ENCODE data around the gene UFC1. TPM values are rescaled to one million over a fixed set of nuclear protein-coding genes. Genes with fewer than 3 reads are reported as not detected.

UFC1 gene
- total RNA-seq, 4 donors from 2014 or later: 60.5 to 83.7 (median 72.8) TPM

DNA sequence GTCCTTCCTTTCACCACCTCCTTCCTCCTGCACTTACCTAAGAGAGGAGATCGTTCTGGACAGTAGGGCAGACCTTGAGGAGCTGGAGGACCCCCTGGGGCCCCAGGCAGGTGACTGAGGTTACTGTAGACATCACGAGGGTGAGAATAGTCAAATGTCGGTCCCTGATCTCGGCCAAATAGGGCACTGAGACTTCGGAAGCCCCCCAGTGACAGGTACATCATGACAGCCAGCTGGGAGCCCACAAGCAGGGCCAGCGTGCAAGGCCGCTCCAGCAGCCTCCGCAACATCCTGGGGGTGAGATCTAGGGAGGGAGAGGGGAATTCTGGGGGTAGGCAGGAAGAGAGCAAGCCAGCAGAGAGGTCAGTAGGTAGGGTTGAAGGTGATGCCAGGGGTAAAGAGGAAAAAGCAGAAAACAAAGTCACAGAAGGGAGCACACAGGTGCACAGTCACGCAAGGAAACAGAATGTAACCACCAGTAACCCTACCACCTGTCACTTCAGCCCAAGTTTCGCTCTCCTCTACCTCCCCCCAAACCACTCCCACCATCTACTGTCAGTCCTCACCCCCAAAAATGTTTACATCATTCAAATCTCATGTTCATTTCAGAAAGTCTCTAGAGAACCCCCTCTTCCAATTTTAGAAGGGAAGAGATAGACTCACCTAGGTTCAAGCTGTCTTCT lies 22.1 kb downstream of the UFC1 start:
- peak overlapping the region in 3 of 4 donors; percentile 91 to 96 (median 93) for H3K27ac ChIP-seq
- peaks cover 0 to 51% of the 10 kb centered on the region in 2 donors for H3K36me3 ChIP-seq
- WGBS, 2 donors (ENCODE audit: low coverage in 1 of 2): 87 to 100% methylated on average over 1 to 9 of the region's 10 CpGs
- peaks cover 5 to 63% (median 20%) of the 10 kb centered on the region in 3 donors for H3K4me1 ChIP-seq
- peak overlapping the region in 1 of 2 donors; percentile 86 for H3K4me3 ChIP-seq
- no peaks in the 10 kb centered on the region for H3K9me3 ChIP-seq
- ATAC-seq: no peak
- H3K27me3 ChIP-seq: no peaks in the 10 kb centered on the region
- TF ChIP-seq POLR2AphosphoS5 (IDR thresholded peaks at IDR 0.05): no peak
- TF ChIP-seq POLR2A (IDR thresholded peaks at IDR 0.05): no peak
- no peak for TF ChIP-seq CTCF (IDR thresholded peaks at IDR 0.05)

GRCh38 chr1:161176468-161177111 lies 22.8 kb downstream of the UFC1 start:
- Histone ChIP-seq H3K4me1 (peaks cover 5 to 56% (median 20%) of the 10 kb centered on the region in 3 donors), H3K27me3 (no peaks in the 10 kb centered on the region), H3K4me3 (peak overlapping the region; percentile 71 to 86), H3K36me3 (peaks cover 0 to 44% of the 10 kb centered on the region in 2 donors), H3K27ac (peak overlapping the region; percentile 76 to 96 (median 92)), H3K9me3 (no peaks in the 10 kb centered on the region)
- WGBS, 2 donors (ENCODE audit: low coverage in 1 of 2): 17 to 24% methylated on average over 3 to 11 of the region's 17 CpGs
- no peak for ATAC-seq
- TF ChIP-seq CTCF (IDR thresholded peaks at IDR 0.05) (no peak), POLR2A (IDR thresholded peaks at IDR 0.05) (no peak), EP300 (IDR thresholded peaks at IDR 0.05) (no peak), POLR2AphosphoS5 (IDR thresholded peaks at IDR 0.05) (no peak)

DNA sequence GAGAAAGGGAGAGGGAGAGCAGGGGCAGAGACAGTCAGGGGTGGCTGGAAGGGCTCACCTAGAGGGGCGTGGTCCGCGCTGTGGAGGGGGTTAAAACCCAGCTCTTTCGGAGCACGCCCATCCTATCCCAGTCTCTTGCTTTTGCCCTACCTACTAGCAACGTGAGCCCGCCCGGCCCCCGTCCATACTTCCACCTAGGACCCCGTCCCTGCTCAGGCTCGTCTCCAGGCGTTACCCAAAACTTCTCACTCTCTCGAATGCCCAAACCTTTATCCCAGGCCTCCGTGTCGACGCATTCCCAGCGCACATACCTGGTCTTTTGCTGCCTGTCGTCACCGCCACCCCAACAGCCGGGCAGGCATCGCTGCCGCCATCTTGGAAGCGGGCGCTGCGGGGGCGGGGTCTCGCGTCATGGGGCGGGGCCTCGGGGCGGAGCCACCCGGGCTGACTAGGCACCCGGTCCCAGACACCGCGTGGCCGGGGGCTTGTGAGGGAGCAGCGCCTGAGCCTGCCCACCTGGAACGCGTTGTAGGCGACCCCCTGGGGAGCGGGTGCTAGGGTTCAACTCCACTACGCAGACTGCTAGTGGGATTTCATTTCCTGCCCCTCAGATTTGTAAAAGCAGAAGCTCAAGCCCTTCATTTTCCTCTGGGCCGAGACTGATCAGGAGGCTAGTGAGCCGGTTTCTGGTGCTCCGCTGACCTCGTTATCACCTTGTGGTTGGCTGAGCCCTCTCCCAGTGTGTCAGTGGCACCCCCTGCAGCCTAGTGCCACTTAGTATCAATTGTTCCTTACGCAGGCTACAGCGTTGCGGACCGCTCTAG lies 23.5 kb downstream of the UFC1 start, which contains the start of gene B4GALT3:
B4GALT3 (minus strand) TSS at position 396 of the 824 bp plus-strand sequence. CDS start 1,447 bp downstream, outside the sequence.
- H3K27me3 ChIP-seq: no peaks in the 10 kb centered on the region
- TF ChIP-seq EP300 (IDR thresholded peaks at IDR 0.05) (no peak), POLR2AphosphoS5 (IDR thresholded peaks at IDR 0.05) (peak; percentile 83), CTCF (IDR thresholded peaks at IDR 0.05) (peak in 2 of 4 experiments; percentile 18 to 21), POLR2A (IDR thresholded peaks at IDR 0.05) (peak; percentile 58 to 76)
- H3K36me3 ChIP-seq: peaks cover 0 to 37% of the 10 kb centered on the region in 2 donors
- peak; percentile 96 for ATAC-seq
- 0 to 13% methylated on average over 12 to 13 of the region's 50 CpGs for WGBS, 2 donors (ENCODE audit: low coverage in 1 of 2)
- H3K27ac ChIP-seq: peak within 1 kb of the TSS; percentile 76 to 96 (median 92)
- peaks cover 5 to 49% (median 20%) of the 10 kb centered on the region in 3 donors for H3K4me1 ChIP-seq
- H3K4me3 ChIP-seq: peak within 1 kb of the TSS; percentile 71 to 86
- no peaks in the 10 kb centered on the region for H3K9me3 ChIP-seq

GRCh38 chr1:161177936-161178244 lies 24.1 kb downstream of the UFC1 start:
- TF ChIP-seq POLR2AphosphoS5 (IDR thresholded peaks at IDR 0.05) (no peak), POLR2A (IDR thresholded peaks at IDR 0.05) (no peak), EP300 (IDR thresholded peaks at IDR 0.05) (no peak)
- H3K4me1 ChIP-seq: peaks cover 5 to 43% (median 19%) of the 10 kb centered on the region in 3 donors
- WGBS, 2 donors (ENCODE audit: low coverage in 1 of 2): 50 to 84% methylated on average over 4 to 8 of the region's 9 CpGs

GRCh38 chr1:161179698-161180097 lies 25.9 kb downstream of the UFC1 start:
- 97% methylated on average over 3 of the region's 3 CpGs; no CpG with 5 or more reads in 1 of the 2 donors for WGBS, 2 donors (ENCODE audit: low coverage in 1 of 2)
- Histone ChIP-seq H3K4me1 (peaks cover 5 to 37% (median 15%) of the 10 kb centered on the region in 3 donors), H3K27me3 (no peaks in the 10 kb centered on the region), H3K9me3 (no peaks in the 10 kb centered on the region), H3K27ac (no peak overlapping the region), H3K36me3 (peaks cover 0 to 13% of the 10 kb centered on the region in 2 donors), H3K4me3 (no peak overlapping the region)
- TF ChIP-seq EP300 (IDR thresholded peaks at IDR 0.05) (no peak), POLR2AphosphoS5 (IDR thresholded peaks at IDR 0.05) (no peak), POLR2A (IDR thresholded peaks at IDR 0.05) (no peak), CTCF (IDR thresholded peaks at IDR 0.05) (no peak)
- ATAC-seq: no peak

More at GRCh38 chr1:161177936-161178244, 24.1 kb downstream of the UFC1 start:
- no peaks in the 10 kb centered on the region for H3K27me3 ChIP-seq
- no peaks in the 10 kb centered on the region for H3K9me3 ChIP-seq
- no peak for ATAC-seq
- peaks cover 0 to 31% of the 10 kb centered on the region in 2 donors for H3K36me3 ChIP-seq
- H3K4me3 ChIP-seq: peak overlapping the region; percentile 71 to 86
- H3K27ac ChIP-seq: peak overlapping the region; percentile 76 to 96 (median 92)

All from gastroesophageal sphincter (tissue), 4 donors.